HG03439 (cell line): ENCODE measurements around the gene CHD2.

Source experiments
- ATAC-seq: cut with Tn5 transposase; IDR thresholded peaks from one replicate; pipeline ENCODE4 v1.9.1; 2021; ENCODE audit warnings: mild to moderate bottlenecking, moderate library complexity; ENCODE audit not compliant: unreplicated experiment

The CHD2 gene

GRCh38 chr15:93063796-93064690 lies 163.9 kb downstream of the CHD2 start:
- no peak for ATAC-seq

- ATAC-seq = no peak
Measured at GRCh38 chr15:93065641-93066045, 165.5 kb downstream of the CHD2 start.

GRCh38 chr15:93066224-93066681 lies 166.1 kb downstream of the CHD2 start:
- ATAC-seq = no peak

- no peak for ATAC-seq
Measured at GRCh38 chr15:93066834-93067648, 166.9 kb downstream of the CHD2 start.

GRCh38 chr15:93067649-93068085 lies 167.5 kb downstream of the CHD2 start:
- no peak for ATAC-seq

- no peak for ATAC-seq
Measured at GRCh38 chr15:93068581-93069199, 168.6 kb downstream of the CHD2 start.

GRCh38 chr15:93070132-93070531 lies 170.0 kb downstream of the CHD2 start:
- ATAC-seq = no peak

- ATAC-seq = no peak
Measured at GRCh38 chr15:93070551-93071296, 170.6 kb downstream of the CHD2 start.

- no peak for ATAC-seq
Measured at GRCh38 chr15:93071469-93071936, 171.4 kb downstream of the CHD2 start.

- ATAC-seq = no peak
Measured at GRCh38 chr15:93072011-93072410, 171.9 kb downstream of the CHD2 start.

GRCh38 chr15:93072411-93073394 lies 172.6 kb downstream of the CHD2 start:
- ATAC-seq = no peak

GRCh38 chr15:93073465-93073952 lies 173.4 kb downstream of the CHD2 start:
- ATAC-seq = no peak

GRCh38 chr15:93074599-93074998 lies 174.5 kb downstream of the CHD2 start:
- no peak for ATAC-seq

- no peak for ATAC-seq
Measured at GRCh38 chr15:93076217-93076616, 176.1 kb downstream of the CHD2 start.

- ATAC-seq = no peak
Measured at GRCh38 chr15:93076875-93077274, 176.8 kb downstream of the CHD2 start.
